ENCODE measurements around the gene CCDC68. TPM values are rescaled to one million over a fixed set of nuclear protein-coding genes. Genes with fewer than 3 reads are reported as not detected.

Gene CCDC68
- total and polyA plus RNA-seq, 12 donors: 2.0 to 19.3 (median 4.9) TPM

DNA sequence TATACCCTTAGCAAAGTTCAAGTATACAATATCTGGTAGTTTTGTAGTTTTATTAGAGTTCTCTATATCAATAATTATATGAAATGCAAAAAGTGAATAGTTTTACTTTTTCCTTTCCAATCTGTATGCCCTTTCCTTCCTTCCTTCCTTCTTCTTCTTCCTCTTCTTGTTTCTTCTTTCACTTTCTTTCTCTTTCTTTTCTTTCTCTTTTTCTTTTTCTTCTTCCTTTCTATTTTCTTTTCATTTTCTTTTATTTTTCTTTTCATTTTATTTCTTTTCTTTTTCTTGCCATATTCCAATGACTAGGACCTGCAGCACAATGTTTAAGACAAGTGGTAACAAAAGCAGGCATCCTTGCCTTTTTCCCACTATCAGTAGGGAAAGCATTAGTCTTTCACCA is 59.8 kb downstream of the CCDC68 start:
- Histone ChIP-seq H3K27me3 (no peaks in the 10 kb centered on the region), H3K36me3 (replicated peaks in 1 of 2) (no peaks in the 10 kb centered on the region), H3K4me3 (no peak overlapping the region), H3K9me3 (replicated peaks in 1 of 3) (no peaks in the 10 kb centered on the region), H3K4me1 (replicated peaks in 1 of 2) (no peaks in the 10 kb centered on the region), H3K27ac (no peak overlapping the region)
- TF ChIP-seq, protein P1, sequence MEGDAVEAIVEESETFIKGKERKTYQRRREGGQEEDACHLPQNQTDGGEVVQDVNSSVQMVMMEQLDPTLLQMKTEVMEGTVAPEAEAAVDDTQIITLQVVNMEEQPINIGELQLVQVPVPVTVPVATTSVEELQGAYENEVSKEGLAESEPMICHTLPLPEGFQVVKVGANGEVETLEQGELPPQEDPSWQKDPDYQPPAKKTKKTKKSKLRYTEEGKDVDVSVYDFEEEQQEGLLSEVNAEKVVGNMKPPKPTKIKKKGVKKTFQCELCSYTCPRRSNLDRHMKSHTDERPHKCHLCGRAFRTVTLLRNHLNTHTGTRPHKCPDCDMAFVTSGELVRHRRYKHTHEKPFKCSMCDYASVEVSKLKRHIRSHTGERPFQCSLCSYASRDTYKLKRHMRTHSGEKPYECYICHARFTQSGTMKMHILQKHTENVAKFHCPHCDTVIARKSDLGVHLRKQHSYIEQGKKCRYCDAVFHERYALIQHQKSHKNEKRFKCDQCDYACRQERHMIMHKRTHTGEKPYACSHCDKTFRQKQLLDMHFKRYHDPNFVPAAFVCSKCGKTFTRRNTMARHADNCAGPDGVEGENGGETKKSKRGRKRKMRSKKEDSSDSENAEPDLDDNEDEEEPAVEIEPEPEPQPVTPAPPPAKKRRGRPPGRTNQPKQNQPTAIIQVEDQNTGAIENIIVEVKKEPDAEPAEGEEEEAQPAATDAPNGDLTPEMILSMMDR (IDR thresholded peaks at IDR 0.05): no peak
- TF ChIP-seq POLR2A (IDR thresholded peaks at IDR 0.05): no peak
- intact Hi-C loops (cut with DNase I): no loop called here
- no peak for DNase-seq

DNA sequence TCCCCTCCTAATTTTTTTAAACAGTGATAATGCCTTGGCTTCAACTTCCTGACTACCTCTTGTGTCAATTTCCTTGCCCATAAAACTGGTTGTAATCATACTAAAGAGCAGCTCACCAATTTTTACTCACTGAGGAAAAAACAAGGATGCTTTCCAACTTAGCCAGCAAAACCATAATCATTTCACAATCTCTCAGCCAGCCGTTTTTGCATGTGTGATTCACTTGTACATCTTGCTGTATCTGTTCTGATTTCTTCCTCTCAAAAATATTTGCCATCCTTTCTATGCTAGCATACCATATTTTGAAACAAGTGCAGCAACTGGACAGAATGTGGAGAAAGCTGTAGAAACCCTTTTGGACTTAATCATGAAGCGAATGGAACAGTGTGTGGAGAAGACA is 70.3 kb downstream of the CCDC68 start:
- intact Hi-C loops (cut with DNase I): no loop called here
- H3K9me3 ChIP-seq (replicated peaks in 1 of 3): no peaks in the 10 kb centered on the region
- no peak for TF ChIP-seq POLR2A (IDR thresholded peaks at IDR 0.05)
- TF ChIP-seq, protein P1 (IDR thresholded peaks at IDR 0.05): no peak
- no peaks in the 10 kb centered on the region for H3K27me3 ChIP-seq
- no peaks in the 10 kb centered on the region for H3K4me1 ChIP-seq (replicated peaks in 1 of 2)
- H3K4me3 ChIP-seq: no peak overlapping the region
- 56 to 69% (median 63%) methylated on average over 2 of the region's 2 CpGs for WGBS, 4 donors
- no peaks in the 10 kb centered on the region for H3K36me3 ChIP-seq (replicated peaks in 1 of 2)
- no peak for DNase-seq
- H3K27ac ChIP-seq: no peak overlapping the region

DNA sequence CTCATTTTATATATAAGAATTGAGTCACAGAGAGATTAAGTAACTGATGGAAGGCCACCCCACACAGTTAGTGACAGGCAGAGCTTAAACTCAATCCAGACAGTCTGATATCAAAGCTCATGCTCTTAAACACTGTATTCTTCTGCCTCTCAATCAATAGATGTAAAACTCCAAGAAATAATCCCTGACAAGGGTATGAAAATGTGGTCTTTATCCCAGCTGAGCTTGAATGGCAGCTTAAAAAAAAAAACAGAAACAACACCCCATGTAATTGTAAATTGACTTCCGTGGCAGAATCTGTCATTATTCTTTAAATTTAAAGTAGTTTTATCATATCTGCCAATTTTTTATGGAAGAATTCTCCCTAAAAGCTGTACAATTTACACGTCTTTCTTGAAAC is 70.9 kb downstream of the CCDC68 start:
- Histone ChIP-seq H3K27me3 (no peaks in the 10 kb centered on the region), H3K27ac (no peak overlapping the region), H3K4me1 (replicated peaks in 1 of 2) (no peaks in the 10 kb centered on the region), H3K36me3 (replicated peaks in 1 of 2) (no peaks in the 10 kb centered on the region), H3K4me3 (no peak overlapping the region), H3K9me3 (replicated peaks in 1 of 3) (no peaks in the 10 kb centered on the region)
- TF ChIP-seq, protein P1 (IDR thresholded peaks at IDR 0.05): no peak
- no peak for TF ChIP-seq POLR2A (IDR thresholded peaks at IDR 0.05)
- no peak for DNase-seq
- 74 to 85% (median 76%) methylated on average over 2 of the region's 2 CpGs for WGBS, 4 donors
- intact Hi-C loops (cut with DNase I): no loop called here

DNA sequence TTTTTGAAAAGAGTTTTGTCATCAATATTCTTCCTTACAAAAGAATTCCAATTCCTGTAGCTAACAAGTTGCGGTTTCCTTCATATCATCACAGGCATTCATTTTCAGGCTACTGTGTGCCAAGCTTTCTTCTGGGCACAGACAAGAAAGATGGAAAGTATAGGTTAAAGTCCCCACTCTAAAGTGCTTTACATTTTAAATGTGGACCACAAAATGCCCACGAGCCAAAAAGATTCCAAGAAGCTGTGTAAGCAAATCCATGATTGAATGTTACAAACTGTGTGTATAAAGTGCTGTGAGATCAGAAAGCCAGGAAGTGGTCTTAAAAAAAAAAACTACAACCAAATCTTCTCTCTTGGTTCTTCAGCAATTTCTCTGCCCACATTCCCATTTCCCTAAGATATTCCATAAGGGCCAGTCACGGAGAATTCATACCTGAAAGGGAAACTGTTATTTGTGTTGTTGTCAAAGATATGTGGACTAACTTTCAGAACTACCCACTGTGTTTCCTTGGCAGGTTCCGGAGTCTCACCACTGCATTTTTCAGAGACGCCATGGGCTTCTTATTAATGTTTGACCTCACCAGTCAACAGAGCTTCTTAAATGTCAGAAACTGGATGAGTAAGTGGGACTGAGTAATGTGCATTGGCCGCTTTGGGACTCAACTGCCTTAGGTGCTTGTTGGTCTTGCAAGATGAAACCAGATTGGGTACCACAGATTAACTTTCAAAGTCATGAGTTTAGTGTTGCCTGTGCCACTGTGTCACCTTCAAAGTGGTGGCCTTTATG is 75.3 kb downstream of the CCDC68 start:
- Histone ChIP-seq H3K9me3 (replicated peaks in 1 of 3) (no peaks in the 10 kb centered on the region), H3K27ac (no peak overlapping the region), H3K36me3 (replicated peaks in 1 of 2) (no peaks in the 10 kb centered on the region), H3K27me3 (no peaks in the 10 kb centered on the region), H3K4me3 (no peak overlapping the region), H3K4me1 (replicated peaks in 1 of 2) (no peaks in the 10 kb centered on the region)
- no peak for DNase-seq
- 77 to 88% (median 83%) methylated on average over 6 of the region's 6 CpGs for WGBS, 4 donors
- TF ChIP-seq, protein P1 (IDR thresholded peaks at IDR 0.05): no peak
- TF ChIP-seq POLR2A (IDR thresholded peaks at IDR 0.05): no peak
- intact Hi-C loops (cut with DNase I): no loop called here
